Daoy (cell line): ENCODE measurements around the gene DIPK1C. TPM values are rescaled to one million over a fixed set of nuclear protein-coding genes. Genes with fewer than 3 reads are reported as not detected.
"Not testable (repeated sequence)": the region's sequence is repeated elsewhere in the genome, so short reads cannot be mapped to it uniquely, and the experiment has no call there.

ENCODE experiments used
- DNase-seq: peaks from one replicate; pipeline ENCODE4 v3.0.0-alpha.2; 2015; ENCODE audit warnings: low read depth
- total RNA-seq: library from RNA; depleted of rRNA; stranded (reverse); fragments of >200 nt; shearing (Covaris generic); gene quantifications from 2 replicates; pipeline ENCODE4 v1.2.3, GENCODE V29; 2014; rRNA removed

Gene DIPK1C
- not detected in 2 replicates for total RNA-seq

DNA sequence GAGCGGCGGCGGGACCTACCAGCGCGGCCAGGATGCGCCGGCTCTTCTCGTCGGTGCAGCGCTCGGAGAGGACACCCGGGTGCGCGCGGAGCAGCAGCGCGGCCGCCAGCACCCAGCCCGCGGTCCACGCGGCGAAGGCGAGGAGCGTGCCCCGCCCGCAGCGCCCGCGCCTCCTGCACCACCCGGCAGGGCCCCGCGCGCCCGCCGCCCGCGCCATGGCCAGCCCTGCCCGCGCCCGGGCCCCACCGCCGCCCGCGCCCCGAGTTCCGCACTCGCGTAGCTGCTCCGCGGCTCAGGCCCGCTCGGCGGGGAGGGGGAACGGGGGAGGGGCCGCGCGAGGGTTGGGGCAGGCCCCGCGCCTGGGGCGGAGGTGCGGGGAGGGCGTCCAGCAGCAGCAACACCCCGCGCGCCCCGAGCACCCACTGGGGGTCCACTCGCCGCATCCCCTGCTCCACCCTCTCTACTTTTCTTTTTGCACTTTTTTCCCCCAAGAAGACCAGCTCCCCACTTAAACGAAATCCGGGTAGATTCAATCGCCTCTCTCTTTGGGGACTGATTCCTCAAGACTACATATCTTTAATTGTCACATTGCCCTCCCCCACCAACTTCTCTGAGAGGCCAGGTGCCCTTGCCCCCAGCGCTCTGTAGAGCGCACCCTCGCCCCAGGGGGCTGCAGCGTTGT lies at the start of gene DIPK1C:
Gene DIPK1C, minus strand, starts transcription at position 266 of the 682 bp plus-strand sequence. Its CDS starts 49 bp downstream, at position 217.
- DNase-seq: no peak

GRCh38 chr18:74506448-74507084 lies 49.5 kb upstream of the DIPK1C start:
- no peak for DNase-seq

DNA sequence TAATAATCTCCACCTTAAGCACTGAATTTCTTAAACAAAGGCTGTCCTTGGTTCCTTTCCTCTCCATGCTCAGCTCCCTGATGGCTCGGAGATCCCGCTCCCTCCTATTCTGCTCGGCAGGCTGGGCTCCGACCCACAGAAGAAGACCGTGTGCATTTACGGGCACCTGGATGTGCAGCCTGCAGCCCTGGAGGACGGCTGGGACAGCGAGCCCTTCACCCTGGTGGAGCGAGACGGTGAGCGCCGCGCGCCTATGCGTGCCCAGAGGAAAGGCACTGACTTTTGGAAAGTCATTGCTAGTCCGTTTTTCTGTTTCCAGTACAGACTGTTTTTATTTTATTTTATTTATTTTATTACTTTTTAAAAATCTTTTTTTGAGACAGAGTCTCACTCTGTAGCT lies 48.7 kb upstream of the DIPK1C start:
- no peak for DNase-seq

- no peak for DNase-seq
Measured at GRCh38 chr18:74503137-74503536, 46.0 kb upstream of the DIPK1C start.

- no peak for DNase-seq
Measured at GRCh38 chr18:74501386-74501785, 44.3 kb upstream of the DIPK1C start.

DNA sequence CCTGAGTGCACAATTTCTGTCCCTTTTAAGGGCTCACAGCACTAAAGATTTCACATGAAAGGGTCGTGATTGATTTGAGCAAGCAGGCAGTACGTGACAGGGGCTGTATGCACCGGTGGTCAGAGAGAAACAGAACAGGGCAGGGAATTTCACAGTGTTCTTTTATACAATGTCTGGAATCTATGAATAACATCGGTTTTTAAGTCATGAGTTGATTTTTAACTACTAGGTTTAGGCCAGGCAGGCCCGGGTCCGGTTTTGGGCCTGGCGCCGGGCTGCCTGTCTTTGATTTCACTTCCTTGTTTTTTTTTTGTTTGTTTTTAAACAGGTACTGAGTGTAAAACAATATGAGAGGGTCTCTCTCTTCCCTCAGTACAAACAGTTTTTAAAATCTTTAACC lies 43.7 kb upstream of the DIPK1C start:
- DNase-seq: not testable (repeated sequence)

GRCh38 chr18:74500372-74500771 lies 43.3 kb upstream of the DIPK1C start:
- no peak for DNase-seq

DNA sequence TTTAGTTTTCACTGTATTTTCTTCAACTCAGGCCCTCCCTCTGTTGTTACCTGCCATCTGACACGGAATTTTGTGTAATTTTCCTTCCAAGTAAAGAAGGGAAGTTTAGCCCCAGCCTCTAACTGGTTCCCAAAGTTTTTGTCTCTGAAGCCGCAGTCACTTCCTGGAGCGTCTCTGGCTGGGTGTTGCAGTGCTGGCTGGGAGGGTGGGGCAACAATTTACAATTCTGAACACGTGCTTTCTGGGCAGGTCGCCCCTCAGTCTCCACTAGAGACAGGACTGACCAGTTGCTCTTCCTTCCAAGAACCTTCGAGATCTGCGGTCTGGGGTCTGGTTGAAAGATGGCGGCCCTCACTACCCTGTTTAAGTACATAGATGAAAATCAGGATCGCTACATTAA lies 42.5 kb upstream of the DIPK1C start:
- peak; percentile 37 for DNase-seq

DNA sequence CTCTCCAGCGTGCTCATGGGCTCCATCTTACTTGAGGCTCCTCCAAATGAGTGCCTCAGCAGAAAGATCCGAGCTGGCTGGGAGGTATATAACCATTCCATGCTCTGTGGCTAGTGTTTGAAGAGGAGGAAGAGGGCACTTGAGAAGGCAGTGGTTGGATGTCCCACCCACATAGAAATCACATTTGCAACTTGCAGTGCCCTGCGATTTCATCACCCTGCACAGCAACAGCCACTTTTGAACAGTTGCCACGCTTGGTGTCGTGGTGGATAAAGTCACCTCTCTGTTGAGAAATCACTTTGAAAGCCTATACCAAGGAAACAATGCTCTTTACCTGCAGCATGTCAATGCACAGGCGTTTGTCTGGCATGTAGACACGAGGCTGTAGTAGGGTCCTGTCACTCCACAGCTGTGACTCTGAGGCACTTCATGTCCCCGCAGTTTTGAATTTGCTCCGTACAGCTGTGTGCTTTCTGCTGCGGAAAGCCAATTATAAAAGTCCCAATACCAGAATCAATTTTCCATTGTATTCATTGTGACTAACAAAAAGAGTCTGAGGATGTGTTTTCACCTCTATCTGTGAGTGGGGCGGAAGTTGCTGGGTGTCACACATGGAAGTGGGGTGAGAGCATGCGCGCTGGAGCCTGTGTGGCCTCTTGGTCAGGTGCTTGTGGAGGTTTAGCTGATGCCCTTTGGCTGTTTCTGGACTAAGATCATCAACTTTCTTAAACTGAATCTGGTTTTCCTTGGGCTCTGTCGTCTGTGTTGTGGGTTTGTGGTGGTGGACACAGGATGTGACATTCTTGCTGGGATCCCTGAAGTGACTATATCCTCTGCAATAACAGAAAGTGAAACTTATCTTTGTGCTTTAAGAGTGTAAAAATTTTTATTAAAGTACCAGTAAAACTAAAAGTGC lies 41.9 kb upstream of the DIPK1C start:
- peak; percentile 19 for DNase-seq

DNA sequence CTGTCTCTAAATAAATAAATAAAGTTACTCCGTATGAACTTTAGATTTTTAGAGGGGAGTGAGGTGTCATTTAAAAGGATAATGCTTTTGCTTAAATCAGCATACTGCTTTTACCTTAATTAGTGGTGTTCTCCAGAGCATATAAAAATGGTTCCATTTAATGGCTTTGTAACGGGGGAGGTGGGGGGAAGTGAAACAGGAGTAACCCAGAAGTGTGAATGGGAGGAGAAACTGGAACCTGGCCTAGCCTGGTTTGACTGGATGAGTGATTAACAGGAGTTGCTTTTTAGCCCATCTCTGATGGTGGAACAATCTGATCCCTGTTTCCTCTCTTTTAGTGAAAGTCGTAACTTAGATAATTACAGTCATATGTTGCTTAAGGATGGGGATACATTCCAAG lies 40.7 kb upstream of the DIPK1C start:
- no peak for DNase-seq

GRCh38 chr18:74497324-74497676 lies 40.2 kb upstream of the DIPK1C start:
- DNase-seq: no peak

GRCh38 chr18:74496508-74497323 lies 39.6 kb upstream of the DIPK1C start:
- peak; percentile 57 for DNase-seq

DNA sequence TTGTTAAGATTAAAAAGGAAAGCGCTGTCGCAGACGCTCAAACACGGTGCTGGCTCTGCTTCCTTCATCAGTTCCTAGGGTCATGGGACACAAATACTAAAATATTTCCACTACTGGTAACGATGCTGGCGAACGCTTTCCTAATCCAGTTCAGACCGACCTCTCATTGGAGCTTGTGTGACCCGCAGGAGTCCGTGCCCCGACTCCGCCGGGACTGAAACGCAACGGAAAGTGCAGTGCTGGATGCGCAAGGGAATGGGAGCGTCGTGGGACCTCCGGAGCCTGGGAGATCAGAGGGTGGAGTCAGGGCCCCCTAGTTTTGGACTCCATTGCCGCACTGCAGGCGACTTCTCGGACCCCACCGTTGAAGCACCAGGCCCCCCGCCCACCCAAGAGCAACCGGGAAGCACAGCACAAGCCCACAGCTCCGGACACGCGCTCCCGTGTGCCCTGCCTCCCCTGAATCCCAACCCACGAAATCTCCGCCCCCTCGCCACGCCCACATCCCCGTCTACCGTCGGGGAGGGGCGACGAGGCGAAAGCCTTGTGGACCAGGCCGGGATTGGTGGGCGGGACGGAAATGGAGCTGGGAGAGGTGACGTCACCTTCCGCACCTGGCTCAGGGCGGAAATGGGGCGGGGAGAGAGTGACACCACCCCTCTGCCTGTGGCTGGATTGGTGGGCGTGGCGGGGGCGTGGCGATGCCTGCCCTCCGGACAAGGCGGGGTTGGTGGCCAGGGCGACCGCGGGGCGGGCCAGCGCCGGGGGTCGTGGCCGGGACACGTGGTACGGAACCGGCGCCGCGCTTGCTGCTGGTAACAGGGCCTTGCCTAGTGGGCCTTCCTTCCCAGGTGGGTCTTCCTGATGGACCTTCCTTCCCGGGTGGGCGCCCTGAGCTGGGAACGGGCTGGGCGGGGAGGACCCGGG lies 38.7 kb upstream of the DIPK1C start, which contains the start of gene CNDP2:
Gene CNDP2, plus strand, starts transcription at position 783 of the 927 bp plus-strand sequence. CDS start 3,611 bp downstream, outside the sequence.
- peak; percentile 99 for DNase-seq

DNA sequence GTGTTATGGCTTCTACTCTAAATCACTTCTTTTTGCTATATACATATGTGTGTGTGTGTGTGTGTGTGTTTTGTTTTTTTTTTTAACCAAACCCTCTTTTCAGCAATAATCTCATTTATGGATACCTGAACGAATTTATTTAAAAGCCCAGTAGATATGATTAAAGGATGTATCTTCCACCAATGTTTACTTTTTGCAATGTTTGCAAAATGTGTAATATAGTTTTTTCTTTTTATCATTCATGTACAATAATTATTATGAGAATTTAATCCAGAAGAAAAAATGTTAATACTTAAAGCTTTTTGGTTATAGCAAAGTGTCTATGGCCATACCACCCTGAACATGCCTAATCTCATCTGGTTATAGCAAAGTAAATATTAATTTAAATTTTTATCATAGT lies 37.4 kb upstream of the DIPK1C start:
- DNase-seq: no peak

DNA sequence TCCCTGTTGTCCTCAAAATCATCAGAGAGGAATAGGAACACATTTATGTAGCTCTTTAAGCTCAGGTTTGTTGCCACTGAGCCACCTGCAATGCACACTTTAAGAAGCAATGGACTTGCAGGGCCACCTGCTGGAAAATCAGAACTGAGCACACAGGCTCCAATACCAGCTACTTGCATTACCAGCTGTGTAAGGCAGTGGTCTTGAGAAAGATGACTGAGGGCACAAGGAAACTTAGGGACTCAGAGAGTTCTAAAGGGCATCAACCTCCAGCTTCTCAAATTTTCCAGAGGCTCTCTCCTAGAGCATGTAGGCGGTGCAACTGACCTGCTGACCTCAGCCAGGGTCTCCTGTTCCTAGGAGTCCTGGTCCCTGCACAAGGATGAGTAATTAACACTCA lies 36.6 kb upstream of the DIPK1C start:
- DNase-seq: peak; percentile 28

DNA sequence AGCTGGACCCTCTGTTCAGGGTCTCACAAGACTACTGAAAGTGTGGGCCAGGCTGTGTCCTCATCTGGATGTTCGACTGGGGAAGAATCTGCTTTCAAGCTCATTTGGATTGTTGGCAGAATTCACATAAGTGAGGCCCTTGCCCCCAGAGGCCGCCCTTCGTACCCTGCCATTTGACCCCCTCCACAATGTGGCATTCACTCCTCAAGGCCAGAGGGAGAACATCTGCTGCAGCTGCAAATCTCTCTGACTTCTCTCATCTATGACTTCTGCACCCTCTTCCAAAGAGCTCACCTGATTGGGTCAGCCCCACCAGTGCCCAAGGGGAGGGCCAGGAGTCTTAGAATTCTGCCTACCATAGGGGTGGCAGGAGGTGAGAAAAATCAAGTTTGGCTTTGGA lies 35.2 kb upstream of the DIPK1C start:
- no peak for DNase-seq

GRCh38 chr18:74489676-74490075 lies 32.6 kb upstream of the DIPK1C start:
- DNase-seq: peak; percentile 32

DNA sequence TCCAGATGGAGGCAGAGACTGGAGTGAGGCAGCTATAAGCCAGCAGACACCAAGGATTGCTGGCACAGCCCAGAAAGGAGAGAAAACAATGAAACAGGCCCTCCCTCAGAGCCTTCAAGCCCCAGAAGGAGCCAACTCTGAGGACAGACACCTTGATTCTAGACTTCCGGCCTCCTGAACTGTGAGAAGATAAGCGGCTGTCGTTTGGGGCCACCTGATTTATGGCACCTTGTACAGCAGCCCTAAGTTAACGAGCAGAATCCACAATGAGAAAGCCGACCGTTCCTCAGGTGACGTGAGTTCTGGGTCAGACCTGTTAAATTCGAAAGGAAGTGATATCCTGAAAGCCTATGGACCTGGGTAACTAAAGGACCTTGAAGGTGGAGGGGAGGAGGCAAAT lies 31.8 kb upstream of the DIPK1C start:
- DNase-seq: no peak

- DNase-seq: no peak
Measured at GRCh38 chr18:74488354-74488753, 31.2 kb upstream of the DIPK1C start.

- DNase-seq: no peak
Measured at GRCh38 chr18:74486119-74486849, 29.2 kb upstream of the DIPK1C start.
